ENCODE data around the gene SF1.
"Not testable (repeated sequence)": the region's sequence is repeated elsewhere in the genome, so short reads cannot be mapped to it uniquely, and the experiment has no call there.

The SF1 gene, protein sequence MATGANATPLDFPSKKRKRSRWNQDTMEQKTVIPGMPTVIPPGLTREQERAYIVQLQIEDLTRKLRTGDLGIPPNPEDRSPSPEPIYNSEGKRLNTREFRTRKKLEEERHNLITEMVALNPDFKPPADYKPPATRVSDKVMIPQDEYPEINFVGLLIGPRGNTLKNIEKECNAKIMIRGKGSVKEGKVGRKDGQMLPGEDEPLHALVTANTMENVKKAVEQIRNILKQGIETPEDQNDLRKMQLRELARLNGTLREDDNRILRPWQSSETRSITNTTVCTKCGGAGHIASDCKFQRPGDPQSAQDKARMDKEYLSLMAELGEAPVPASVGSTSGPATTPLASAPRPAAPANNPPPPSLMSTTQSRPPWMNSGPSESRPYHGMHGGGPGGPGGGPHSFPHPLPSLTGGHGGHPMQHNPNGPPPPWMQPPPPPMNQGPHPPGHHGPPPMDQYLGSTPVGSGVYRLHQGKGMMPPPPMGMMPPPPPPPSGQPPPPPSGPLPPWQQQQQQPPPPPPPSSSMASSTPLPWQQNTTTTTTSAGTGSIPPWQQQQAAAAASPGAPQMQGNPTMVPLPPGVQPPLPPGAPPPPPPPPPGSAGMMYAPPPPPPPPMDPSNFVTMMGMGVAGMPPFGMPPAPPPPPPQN

GRCh38 chr11:64778473-64779298, at the start of gene SF1:
SF1 (minus strand) TSS chr11:64778542; CDS start chr11:64778392, 150 bp downstream.
- DNase-seq: peak; percentile 99

- no peak for DNase-seq
Observed at GRCh38 chr11:64827451-64827839, 49.1 kb upstream of the SF1 start.

GRCh38 chr11:64826578-64827450, 48.5 kb upstream of the SF1 start:
- DNase-seq: no peak

DNA sequence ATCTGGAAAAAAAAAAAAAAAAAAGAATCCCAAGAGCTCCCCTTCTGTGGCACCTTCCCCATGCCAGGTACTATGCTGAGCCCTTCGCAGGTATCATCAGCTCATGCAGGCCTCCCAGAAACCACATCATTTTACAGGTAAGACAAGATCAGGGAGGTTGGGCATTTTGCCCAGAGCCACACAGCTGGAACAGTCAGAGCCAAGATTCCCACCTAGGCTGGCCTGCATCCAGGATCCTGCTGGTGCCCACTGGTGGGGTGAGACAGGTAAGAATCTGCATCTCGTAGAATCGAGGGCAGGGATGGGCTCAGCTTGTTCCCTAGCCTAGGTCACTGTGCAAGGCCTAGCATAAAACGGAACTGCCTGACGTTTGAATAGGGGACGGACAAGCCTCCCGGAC, 47.7 kb upstream of the SF1 start:
- no peak for DNase-seq

DNA sequence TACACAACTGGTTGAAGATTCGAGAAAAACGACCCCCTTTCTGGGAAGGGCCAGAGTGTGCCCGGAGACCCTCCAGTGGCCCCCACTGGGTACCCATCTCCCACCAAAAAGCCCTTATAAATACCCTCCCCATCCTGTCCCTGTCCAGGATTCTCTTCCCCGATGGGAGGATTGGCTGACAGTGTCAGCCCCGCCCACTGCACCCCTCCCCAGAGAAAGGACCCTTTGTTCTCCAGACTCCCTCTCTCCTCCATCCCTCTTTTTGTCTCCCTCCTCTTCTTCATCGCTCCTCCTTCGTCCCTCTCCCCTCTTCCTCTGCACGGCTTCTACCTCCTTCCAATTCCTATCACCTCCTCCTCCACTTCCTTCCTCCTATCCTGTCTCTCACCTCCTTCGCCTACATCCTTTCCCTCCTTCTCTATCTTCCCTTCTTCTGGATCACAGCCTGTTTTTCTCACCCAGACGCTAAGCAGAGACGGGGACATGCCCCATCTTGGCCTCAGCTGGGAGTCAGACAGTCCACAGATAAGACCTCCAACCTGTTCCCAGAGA, 45.3 kb upstream of the SF1 start:
- DNase-seq: no peak

GRCh38 chr11:64817476-64817875, 39.1 kb upstream of the SF1 start:
- no peak for DNase-seq

DNA sequence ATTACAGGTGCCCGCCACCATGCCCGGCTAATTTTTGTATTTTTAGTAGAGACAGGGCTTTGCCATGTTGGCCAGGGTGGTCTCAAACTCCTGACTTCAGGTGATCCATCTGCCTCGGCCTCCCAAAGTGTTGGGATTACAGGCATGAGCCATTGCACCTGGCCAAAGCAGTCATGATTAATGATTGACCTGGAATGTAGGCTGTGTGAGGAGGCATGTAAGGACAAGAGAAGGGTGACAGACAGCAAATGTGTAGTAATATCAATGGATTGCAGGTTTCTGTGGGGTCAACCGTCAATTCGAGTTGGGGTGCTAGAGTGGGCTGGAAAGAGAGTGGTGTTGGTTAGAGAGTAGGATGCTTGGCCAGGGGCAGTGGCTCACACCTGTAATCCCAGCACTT, 37.1 kb upstream of the SF1 start:
- not testable (repeated sequence) for DNase-seq

DNA sequence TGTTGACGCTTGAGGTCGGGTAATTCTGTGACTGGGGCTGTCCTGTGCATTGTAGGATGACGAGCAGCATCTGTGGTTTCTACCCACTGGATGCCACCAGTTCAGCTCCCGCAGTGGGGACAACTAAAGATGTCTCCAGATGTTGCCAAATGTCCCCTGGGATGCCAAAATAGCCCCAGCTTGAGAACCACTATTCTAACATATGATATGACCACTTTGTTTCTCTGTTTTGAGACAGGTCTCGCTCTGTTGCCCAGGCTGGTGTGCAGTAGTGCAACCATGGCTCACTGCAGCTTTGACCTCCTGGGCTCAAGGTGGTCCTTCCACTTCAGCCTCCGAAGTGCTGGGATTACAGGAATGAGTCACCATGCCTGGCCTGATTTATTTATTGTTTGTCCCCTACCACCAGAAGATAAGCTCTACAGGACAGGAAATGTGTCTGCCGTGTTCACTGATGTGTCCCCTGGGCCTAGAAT, 36.4 kb upstream of the SF1 start:
- DNase-seq: no peak

- DNase-seq: no peak
Observed at GRCh38 chr11:64813826-64814225, 35.5 kb upstream of the SF1 start.

DNA sequence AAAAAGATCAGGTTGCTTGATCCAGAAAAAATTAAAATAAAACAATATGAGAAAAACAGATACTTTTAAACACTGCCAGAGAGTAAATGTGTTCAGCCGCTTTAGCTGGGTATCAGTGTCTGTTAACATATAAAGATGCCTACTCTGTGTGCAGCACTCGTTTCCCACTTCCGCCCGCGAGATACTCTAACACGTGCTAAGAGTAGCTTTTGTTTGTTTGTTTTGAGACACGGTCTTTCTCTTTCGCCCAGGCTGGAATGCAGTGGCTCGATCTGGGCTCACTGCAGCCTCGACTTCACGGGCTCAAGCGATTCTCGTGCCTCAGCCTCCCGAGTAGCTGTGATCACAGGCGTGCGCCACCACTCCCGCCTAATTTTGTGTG, 32.5 kb upstream of the SF1 start:
- peak; percentile 61 to 68 for DNase-seq

- DNase-seq: peak; percentile 96 to 97
Observed at GRCh38 chr11:64810271-64810890, 32.0 kb upstream of the SF1 start, which contains the start of gene MEN1. MEN1 (minus strand) TSS chr11:64810551; CDS start chr11:64810109, 442 bp downstream.

- no peak for DNase-seq
Observed at GRCh38 chr11:64809781-64810241, 31.5 kb upstream of the SF1 start.

- no peak for DNase-seq
Observed at GRCh38 chr11:64805481-64805880, 27.1 kb upstream of the SF1 start.

- DNase-seq: no peak
Observed at GRCh38 chr11:64804346-64805210, 26.2 kb upstream of the SF1 start.

- DNase-seq: no peak
Observed at GRCh38 chr11:64803846-64804345, 25.6 kb upstream of the SF1 start.

GRCh38 chr11:64803158-64803845, 25.0 kb upstream of the SF1 start, which contains the start of gene MAP4K2:
MAP4K2 (minus strand) TSS chr11:64803214; CDS start chr11:64803149, 65 bp downstream.
- peak; percentile 51 to 83 for DNase-seq

GRCh38 chr11:64802370-64803157, 24.2 kb upstream of the SF1 start:
- no peak for DNase-seq

- no peak for DNase-seq
Observed at GRCh38 chr11:64801561-64802369, 23.4 kb upstream of the SF1 start.
